GM19372 (cell line): ENCODE results near the gene RTN4RL1.
"Not testable (repeated sequence)": the region's sequence is repeated elsewhere in the genome, so short reads cannot be mapped to it uniquely, and the experiment has no call there.

ENCODE experiments used
- ATAC-seq: cut with Tn5 transposase; IDR thresholded peaks from one replicate; pipeline ENCODE4 v1.9.1; 2021; ENCODE audit warnings: mild to moderate bottlenecking, low read depth, moderate library complexity; ENCODE audit not compliant: unreplicated experiment

RTN4RL1 gene

DNA sequence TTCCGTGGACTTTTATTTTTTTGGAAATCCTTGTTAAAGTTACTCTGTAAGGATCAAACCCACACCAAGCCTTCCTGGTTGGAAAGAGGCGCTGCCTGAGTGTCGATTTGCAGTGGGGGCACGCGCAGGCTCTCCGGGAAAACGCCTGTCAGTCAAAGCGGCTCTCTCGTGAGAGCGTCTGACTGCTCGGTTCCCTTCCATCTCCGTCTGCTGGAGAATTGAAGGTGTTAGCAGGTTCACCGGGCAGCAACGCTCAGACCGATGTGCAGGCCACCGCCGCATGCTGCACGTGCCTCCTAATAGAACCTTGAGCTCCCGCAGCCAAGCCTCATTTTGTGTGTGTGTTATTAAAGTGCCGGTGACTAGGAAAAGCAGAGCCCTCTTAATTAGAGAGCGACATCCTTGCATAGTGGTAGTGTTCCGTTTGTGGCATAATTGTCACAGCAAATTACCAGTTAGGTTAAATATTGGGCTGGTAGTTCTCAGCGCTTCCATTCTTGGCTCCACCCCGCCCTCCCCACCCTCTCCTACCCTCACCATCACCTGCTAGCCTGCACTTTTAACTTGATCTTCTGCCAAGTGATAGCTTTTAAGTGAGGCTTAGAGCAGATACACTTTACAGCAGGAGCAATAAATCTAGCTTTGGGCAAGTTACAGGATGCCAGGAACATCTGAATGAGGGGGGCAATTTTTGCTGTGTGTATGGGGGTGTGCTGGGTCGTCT, 119.8 kb downstream of the RTN4RL1 start:
- no peak for ATAC-seq

DNA sequence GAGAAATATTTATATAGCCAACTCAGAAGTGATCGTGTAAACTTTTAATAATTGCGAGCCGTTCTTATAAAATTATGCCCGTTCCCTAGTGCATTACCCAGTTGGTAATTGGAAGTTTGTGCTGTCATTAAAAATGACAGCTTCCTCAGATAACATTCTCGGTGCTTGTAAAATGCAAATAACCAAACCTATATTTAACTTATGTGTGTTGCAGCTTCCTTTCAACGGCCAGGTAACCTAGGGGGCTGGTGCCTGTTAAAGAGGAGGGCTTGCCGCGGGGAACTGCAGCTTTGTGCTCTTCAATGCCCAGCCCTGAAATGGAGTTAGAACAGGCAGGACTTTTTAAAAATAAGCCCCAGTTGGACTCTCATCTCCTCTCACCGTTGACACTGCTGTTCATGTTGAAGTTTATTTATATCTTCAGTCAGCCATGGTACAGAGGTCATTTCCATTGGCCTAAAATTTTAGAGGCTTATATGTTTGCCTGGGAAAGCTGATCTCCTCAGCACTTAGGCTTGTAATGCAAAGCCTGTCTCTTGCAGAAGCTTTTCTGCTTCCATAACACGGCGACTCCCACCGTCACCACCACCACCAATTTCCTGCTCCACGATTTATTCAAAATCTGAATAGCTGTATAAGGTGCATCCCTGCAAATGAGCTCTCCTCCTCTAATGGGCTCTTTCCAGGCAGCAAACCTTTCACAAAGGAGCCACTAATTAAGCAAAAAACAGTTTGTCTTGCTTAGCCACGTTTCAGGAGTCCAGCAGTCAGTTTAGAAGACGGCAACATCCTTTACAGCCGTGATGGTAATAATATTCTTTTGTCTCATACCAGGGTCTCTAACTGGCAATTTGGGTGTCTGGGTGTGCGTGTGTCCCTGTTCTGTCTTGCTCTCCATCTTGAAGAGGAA, 120.6 kb downstream of the RTN4RL1 start:
- ATAC-seq, result no peak

DNA sequence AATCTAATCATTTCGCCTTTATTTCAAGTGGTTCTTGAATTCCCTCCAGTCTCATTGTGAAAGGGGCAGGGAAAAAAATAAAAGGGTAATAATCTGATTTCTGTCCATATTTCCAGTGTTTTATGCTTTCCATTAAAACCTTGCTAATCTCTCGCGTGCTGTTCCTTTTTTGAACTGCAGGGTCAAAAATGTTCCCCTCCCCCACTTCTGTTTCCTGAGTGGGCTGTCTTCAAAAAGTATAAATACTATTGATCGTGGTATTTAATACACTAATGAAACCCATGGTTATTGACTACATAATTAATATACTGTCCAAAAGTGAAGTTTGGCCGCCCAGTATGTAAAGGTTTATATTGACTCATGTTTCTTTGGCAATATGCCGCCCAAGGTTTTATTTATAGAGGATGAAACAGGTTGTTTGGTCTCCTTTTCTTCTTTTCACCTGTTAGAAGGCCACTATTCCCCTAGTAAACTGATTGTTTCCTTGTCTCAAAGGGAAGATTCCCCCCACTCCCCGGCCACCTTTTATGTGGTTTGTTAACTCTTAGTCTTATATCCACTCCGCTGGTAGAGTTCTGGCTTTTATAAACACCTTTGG, 125.6 kb downstream of the RTN4RL1 start:
- no peak for ATAC-seq

DNA sequence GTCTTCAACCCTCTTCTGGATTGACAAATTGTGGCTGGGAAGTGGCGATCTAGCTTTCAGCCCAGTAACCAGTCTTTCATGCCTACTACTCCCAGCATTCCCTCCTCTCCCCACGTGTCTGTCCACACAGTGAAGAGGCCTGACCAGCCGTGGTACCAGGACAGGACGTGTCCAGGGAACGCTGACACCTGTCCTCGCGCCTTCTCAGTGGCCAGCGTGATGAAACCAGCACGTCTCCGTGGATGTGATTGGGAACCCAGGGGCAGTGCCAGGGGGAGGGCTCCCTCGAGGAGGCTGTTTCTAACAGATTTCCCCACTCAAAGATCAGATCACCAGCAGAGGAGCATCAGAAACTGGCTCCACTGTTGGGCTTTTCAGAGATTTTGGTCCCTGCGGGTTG, 126.3 kb downstream of the RTN4RL1 start:
- ATAC-seq, result no peak

DNA sequence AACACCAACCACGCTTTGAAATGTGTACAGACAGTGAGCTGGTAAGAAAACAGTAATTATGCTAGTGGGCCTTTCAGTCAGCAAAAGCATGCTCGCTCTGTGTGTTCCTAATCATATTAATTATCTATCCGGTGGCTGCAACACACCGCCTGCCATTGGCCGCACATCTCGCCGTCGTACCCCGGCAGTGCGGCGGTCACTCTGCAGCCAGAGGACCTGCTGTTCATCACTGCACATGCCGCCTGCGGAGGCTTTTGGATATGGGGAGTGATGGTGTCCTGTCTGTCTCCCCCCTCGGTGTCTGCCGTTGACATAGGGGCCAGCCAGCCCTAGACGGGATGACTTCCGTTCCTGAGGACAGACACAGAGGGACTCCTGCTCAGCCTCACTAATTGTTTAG, 126.8 kb downstream of the RTN4RL1 start:
- ATAC-seq, result no peak

DNA sequence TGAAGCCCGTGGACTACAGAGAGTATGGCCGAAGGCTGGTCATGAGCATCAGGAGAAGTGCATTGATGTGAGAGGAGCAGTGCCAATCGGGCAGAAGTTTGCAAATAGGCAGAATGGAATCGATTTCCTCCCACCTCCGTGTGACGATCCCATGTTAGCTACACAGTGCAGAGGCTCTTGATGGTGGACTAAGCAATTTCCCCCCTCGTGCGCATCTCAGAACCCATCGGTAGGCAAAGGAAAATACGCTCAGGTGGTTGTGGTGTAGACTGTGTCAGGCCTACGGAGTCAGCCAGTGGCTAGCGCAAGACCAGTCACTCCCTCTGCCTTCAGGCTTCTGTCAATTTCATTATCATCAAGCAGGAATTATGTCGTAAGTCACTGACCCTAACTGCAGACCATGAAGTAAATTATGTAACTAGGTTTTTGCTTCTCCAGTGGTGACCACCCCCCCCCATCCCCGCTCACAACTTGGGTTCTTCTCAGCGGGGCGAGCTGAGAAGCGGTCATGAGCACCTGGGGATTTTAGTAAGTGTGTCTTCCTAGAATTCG, 128.0 kb downstream of the RTN4RL1 start:
- no peak for ATAC-seq

DNA sequence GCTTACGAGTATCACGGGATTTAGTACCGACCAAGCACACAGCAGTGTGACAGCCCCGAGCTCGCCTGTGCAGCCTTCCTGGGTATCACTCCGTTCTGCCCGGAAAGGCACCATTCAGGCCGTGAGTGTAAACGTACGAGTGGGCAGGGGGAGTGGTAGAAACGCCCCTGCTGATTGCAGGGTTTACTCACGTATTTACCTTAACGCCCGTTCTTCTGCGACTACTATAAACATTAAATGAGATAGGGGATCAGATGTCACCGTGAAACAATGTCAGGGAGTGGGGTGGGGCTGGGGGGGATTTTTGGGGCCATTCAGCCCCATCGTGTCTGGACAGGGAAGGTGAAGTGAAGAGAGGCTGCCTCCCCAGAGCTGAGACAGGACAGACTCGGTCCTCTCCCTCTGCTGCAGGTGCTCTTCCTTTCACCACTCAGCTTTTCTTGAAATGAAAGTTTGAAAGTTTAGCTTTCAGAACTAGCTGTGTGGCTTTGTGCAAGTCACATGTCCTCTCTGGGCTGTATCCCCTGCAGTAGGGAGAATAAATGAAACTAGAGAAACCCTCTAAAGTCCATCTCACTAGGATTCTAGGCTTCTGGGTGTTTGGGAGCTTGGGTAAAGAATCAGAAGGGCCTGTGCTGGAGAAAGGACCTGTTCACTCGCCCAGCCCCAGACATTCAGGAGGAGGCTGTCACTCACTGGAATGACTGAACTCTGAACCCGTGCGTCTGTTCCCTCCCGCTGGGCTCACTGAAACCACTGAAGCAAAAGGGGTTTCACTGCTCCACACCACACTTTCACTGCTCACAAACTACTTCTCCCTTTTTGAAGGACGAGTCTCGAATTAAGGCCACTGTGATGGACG, 128.7 kb downstream of the RTN4RL1 start:
- ATAC-seq, result no peak

DNA sequence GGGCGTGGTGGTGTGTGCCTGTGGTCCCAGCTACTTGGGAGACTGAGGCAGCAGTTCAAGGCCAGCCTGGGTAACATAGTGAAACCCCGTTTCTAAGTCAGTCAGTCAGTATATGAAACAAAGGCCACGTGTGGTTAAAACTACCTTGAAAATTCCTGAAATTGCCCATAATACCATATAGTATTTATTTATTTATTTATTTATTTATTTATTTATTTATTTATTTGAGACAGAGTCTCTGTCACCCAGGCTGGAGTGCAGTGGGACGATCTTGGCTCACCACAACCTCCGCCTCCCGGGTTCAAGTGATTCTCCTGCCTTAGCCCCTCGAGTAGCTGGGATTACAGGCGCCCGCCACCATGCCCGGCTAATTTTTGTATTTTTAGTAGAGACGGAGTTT, 129.7 kb downstream of the RTN4RL1 start:
- not testable (repeated sequence) for ATAC-seq

DNA sequence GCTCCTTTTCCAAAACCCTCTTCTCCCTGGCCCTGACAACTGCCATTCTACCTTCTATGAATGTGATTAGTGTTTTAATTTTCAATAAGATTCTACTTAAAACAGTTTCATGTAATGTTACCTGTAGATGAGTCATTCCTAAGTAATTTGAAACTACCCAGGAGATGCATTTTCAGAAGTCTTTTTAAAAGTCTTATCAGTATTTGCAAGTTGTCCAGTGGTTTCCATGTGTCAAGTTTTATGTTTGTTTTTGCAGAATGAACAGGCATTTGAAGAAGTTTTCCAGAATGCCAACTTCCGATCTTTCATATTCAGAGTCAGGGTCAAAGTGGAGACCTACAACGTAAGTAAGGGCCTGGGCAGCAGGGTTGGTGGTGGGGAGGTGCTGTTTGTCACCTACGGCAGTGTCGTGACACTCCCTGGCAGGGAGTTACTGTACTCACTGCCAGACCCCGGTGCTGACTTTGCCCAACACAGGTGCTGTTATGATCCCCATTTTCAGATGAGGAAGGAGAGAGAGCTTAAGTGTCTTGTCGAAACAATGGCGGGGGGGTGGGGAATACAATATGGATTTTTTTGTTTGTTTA, 130.3 kb downstream of the RTN4RL1 start:
- ATAC-seq, result no peak

DNA sequence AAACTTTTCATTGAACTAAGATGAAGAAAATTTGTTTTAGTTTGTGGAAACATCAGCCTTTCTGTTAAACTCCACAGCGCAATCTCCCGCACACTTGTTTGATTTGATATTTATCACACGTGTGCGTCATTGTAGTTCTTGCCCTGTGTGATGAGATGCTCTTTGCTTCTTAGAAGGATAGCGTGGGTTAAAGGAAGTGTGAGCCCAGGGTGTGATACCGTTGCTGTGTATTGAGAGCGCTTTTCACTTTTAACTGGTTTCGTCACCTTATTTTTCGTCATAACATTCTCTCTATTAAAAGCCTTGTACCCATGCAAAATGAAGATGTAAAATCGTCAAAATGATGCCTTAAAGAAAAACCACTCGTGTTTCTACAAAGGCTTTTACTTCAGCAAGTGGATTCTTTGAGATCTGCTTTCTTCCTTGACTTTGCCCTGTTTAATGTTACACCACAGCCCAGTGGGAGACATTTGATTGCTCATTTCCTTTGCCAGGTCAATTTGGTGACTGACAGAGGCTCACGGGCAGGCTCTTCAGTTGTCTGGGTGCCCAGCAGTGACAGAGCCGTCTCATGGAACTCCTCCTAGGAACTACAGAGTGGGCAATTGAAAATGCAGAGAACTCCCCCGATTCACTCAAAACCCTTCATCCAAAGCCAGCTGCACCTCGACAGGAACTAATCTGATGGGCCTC, 134.2 kb downstream of the RTN4RL1 start:
- ATAC-seq, result no peak

DNA sequence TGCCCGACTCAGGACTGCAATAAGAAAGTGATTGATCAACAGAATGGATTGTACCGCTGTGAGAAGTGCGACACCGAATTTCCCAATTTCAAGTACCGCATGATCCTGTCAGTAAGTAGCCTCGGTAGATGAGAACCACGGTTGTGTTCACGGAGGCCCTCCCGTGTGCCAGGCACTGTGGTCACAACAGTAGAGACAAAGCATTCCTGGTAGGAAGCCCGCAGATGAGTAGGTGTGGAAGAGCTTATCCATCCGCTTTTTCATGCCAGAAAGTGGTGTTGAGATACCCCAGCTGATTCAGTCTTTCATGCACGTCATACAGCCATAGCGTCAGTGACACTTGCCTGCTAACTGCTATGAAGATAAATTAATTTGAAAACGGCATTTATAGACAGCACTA, 136.4 kb downstream of the RTN4RL1 start:
- no peak for ATAC-seq
